Ovary (tissue), 9 donors: ENCODE measurements around the gene TBXA2R. TPM values are rescaled to one million over a fixed set of nuclear protein-coding genes. Genes with fewer than 3 reads are reported as not detected.

ENCODE experiments used
- DNase-seq, 5 donors: peaks; one replicate each; pipeline ENCODE4 v3.0.0-alpha.2; 2019 to 2020
- H3K27ac ChIP-seq, 2 donors: fragments of 200-600 bp; one replicate each; pipeline versions ENCODE4 v1.5.1 to v1.8.0; 2019 to 2022
- H3K27me3 ChIP-seq: fragments of 200-600 bp; one replicate; pipeline ENCODE4 v1.8.0; 2022
- H3K36me3 ChIP-seq: fragments of 200-600 bp; sonication (generic); one replicate; pipeline ENCODE4 v1.5.1; 2019
- H3K4me1 ChIP-seq: one replicate; pipeline ENCODE4 v1.8.1; 2013; ENCODE audit warnings: mild to moderate bottlenecking, moderate library complexity; ENCODE audit not compliant: insufficient read depth
- H3K4me3 ChIP-seq: fragments of 200-600 bp; sonication (generic); one replicate; pipeline ENCODE4 v1.5.1; 2017
- H3K9me3 ChIP-seq, 2 donors: fragments of 200-600 bp in 1 of 2; sonication (generic) in 1 of 2; one replicate each; pipeline versions ENCODE4 v1.5.1 to v1.8.1; 2013 to 2019; ENCODE audit warnings: mild to moderate bottlenecking in 1 of 2, moderate library complexity in 1 of 2
- CTCF ChIP-seq, 3 donors: fragments of 450-650 bp in 2 of 3; fragments of 200-600 bp in 1 of 3; IDR thresholded peaks; one replicate each; pipeline versions ENCODE4 v1.5.1 to v1.8.0; 2016 to 2022; ENCODE audit warnings: antibody characterized with exemption in 3 of 3, mild to moderate bottlenecking in 1 of 3
- EP300 ChIP-seq: sonication (generic); formaldehyde crosslinking; IDR thresholded peaks from one replicate; pipeline ENCODE4 v1.6.1; 2017; ENCODE audit warnings: antibody characterized with exemption
- POLR2A ChIP-seq: fragments of 450-650 bp; IDR thresholded peaks from one replicate; pipeline ENCODE4 v1.6.1; 2017; ENCODE audit warnings: antibody characterized with exemption, mild to moderate bottlenecking, moderate library complexity
- WGBS, 3 donors: extraction: QIAGEN DNeasy Blood & Tissue Kit in 1 of 3; methylation state at CpG; one replicate each; pipeline versions ENCODE4 v1.1.5 to v1.1.7; 2013 to 2017; 5-methylcytosine and 5-hydroxymethylcytosine counted together
- intact Hi-C, 4 donors: fragments of 100-400 bp; cut with DNase I; formaldehyde crosslinking; loops; one replicate each; pipeline versions ENCODE4 v1.11.0 to v1.15.1; 2022 to 2023
- polyA plus RNA-seq, 2 donors: library from polyadenylated mRNA; stranded (reverse); fragments of 200-250 nt in 1 of 2; fragments of 350-450 nt in 1 of 2; fragmentation: Illumina TruSeq in 1 of 2; extraction: RNeasy Lipid Tissue Mini Kit (QIAGEN cat#74804) in 1 of 2; gene quantifications; one replicate each; pipeline ENCODE4 v1.2.3, GENCODE V29; 2013 to 2014
- total RNA-seq, 7 donors: library from RNA; depleted of rRNA in 2 of 7; stranded (reverse); fragments of >200 nt in 2 of 7; fragmentation: NEBNext Ultra II Directional in 3 of 7; extraction: Animal tissue kit (Norgen Biotek cat#: 25700) in 3 of 7; gene quantifications; one replicate each; pipeline versions ENCODE4 v1.1.0 to v1.2.4, GENCODE V29; 2016 to 2023
- donor health status: DM: no; HTN: no; CAD: no; lungs with moderate emphysema.
- donor health status: DM: no; HTN: no; CAD: no.
- donor health status: Bipolar disorder and iron deficiency.
- donor health status: DM: yes; HTN: yes; CAD: no.
- donor health status: DM: no; HTN: no; CAD: no.
- donor health status: DM: yes; HTN: yes; CAD: no.

The TBXA2R gene
- total and polyA plus RNA-seq, 9 donors = 1.1 to 3.7 (median 1.5) TPM

GRCh38 chr19:3604227-3604986, 2.3 kb downstream of the TBXA2R start:
- H3K4me1 ChIP-seq = peaks cover 9% of the 10 kb centered on the region
- H3K27ac ChIP-seq = no peak overlapping the region
- 78 to 88% (median 87%) methylated on average over 27 of the region's 27 CpGs for WGBS, 3 donors
- TF ChIP-seq CTCF (IDR thresholded peaks at IDR 0.05) (no peak), EP300 (no peak), POLR2A (no peak)
- H3K9me3 ChIP-seq = no peaks in the 10 kb centered on the region
- H3K36me3 ChIP-seq = no peaks in the 10 kb centered on the region
- H3K27me3 ChIP-seq = no peaks in the 10 kb centered on the region
- H3K4me3 ChIP-seq = no peak overlapping the region
- intact Hi-C loops = no loop called here
- DNase-seq = peak in 1 of 5 donors; percentile 24

- peak in 2 of 5 donors; percentile 26 to 42 for DNase-seq
- H3K36me3 ChIP-seq = no peaks in the 10 kb centered on the region
- H3K27ac ChIP-seq = no peak overlapping the region
- TF ChIP-seq POLR2A (no peak), CTCF (IDR thresholded peaks at IDR 0.05) (no peak), EP300 (no peak)
- no peaks in the 10 kb centered on the region for H3K27me3 ChIP-seq
- intact Hi-C loops = no loop called here
- peaks cover 9% of the 10 kb centered on the region for H3K4me1 ChIP-seq
- no peak overlapping the region for H3K4me3 ChIP-seq
- H3K9me3 ChIP-seq = no peaks in the 10 kb centered on the region
- WGBS, 3 donors = 47 to 55% (median 53%) methylated on average over 23 of the region's 23 CpGs
Measured at GRCh38 chr19:3603121-3603811, 3.4 kb downstream of the TBXA2R start.

- WGBS, 3 donors = 81 to 85% (median 84%) methylated on average over 12 of the region's 12 CpGs
- H3K27ac ChIP-seq = no peak overlapping the region
- H3K9me3 ChIP-seq = no peaks in the 10 kb centered on the region
- H3K27me3 ChIP-seq = no peaks in the 10 kb centered on the region
- no peak overlapping the region for H3K4me3 ChIP-seq
- intact Hi-C loops = no loop called here
- TF ChIP-seq EP300 (no peak), POLR2A (no peak), CTCF (IDR thresholded peaks at IDR 0.05) (no peak)
- no peak for DNase-seq
- no peaks in the 10 kb centered on the region for H3K4me1 ChIP-seq
- no peaks in the 10 kb centered on the region for H3K36me3 ChIP-seq
Measured at GRCh38 chr19:3601021-3601420, 5.7 kb downstream of the TBXA2R start.

- 91 to 94% (median 92%) methylated on average over 28 of the region's 28 CpGs for WGBS, 3 donors
- intact Hi-C loops = no loop called here
- Histone ChIP-seq H3K9me3 (no peaks in the 10 kb centered on the region), H3K4me3 (no peak overlapping the region), H3K36me3 (no peaks in the 10 kb centered on the region), H3K4me1 (no peaks in the 10 kb centered on the region), H3K27me3 (no peaks in the 10 kb centered on the region), H3K27ac (no peak overlapping the region)
- DNase-seq = no peak
- no peak for TF ChIP-seq EP300
- no peak for TF ChIP-seq CTCF (IDR thresholded peaks at IDR 0.05)
- TF ChIP-seq POLR2A = no peak
Measured at GRCh38 chr19:3599776-3600187, 6.9 kb downstream of the TBXA2R start.
